Gastrocnemius medialis (tissue), 4 donors: Measurements from ENCODE around the gene CACTIN.

Experiments used
- CTCF ChIP-seq, 5 experiments: fragments of 450-650 bp in 3 of 5; fragments of 200-600 bp in 2 of 5; sonication (generic) in 2 of 5; IDR thresholded peaks in 4 of 5; conservative IDR thresholded peaks in 1 of 5; 1 replicate in 4 of 5; 2 replicates in 1 of 5; pipeline ENCODE4 v1.5.1; 2016 to 2019; ENCODE audit warnings: antibody characterized with exemption in 5 of 5, mild to moderate bottlenecking in 3 of 5, moderate library complexity in 3 of 5
- POLR2A ChIP-seq, 2 donors: fragments of 450-650 bp; IDR thresholded peaks; one replicate each; pipeline ENCODE4 v1.6.1; 2017; ENCODE audit warnings: antibody characterized with exemption in 2 of 2, mild to moderate bottlenecking in 2 of 2, moderate library complexity in 2 of 2

GRCh38 chr19:3604227-3604986, 22.2 kb downstream of the CACTIN start:
- TF ChIP-seq CTCF (IDR thresholded peaks at IDR 0.05 in 4 of 5, conservative IDR thresholded peaks at IDR 0.05 in 1 of 5) (no peak), POLR2A (IDR thresholded peaks at IDR 0.05) (no peak)
